ENCODE measurements around the gene KPNA6. TPM values are rescaled to one million over a fixed set of nuclear protein-coding genes. Genes with fewer than 3 reads are reported as not detected.

The KPNA6 gene
- total and polyA plus RNA-seq, 2 experiments from 2014 or later: 33.8 to 45.7 TPM

DNA sequence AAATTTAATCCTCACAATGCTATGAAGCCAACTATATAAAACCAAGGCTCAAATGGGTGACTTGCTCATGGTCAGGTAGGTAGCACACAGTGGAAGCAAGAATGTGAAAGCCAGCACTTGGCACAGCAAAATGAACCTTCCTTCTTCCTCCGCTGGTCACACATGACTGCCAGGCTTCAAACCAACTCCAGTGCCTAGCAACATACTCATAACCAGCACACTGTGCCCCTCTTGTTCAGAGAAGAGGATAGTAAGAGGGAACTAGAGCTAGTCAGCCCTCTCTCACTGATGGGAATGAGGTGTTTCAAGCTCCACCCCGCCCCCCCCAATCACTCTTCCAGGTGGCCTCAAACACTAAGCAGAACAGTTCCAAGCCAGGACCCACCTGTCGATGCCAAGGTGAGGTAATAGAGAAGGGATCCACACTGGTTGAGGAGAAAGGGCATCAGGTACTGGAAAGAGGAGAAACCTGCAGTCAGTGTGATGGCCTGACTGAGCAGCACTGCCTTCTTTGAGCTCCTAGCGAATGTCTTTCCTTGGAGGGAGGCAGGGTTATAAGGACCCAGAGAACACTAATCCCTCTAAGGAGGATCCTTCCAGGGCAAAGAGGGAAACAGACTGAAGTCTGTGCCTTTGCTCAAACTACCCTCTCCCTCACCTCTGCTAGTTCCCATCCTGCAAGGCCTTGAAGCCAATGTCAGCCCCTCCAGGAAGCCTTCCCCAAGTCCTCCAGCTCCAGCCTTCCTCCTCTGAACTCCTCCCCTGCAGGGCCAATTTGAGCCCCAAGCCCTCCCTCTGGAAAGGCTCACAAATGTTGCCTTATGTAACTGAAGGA, 113.1 kb downstream of the KPNA6 start:
- Histone ChIP-seq H3K36me3 (peaks cover 17% of the 10 kb centered on the region), H3K4me1 (ENCODE audit: low read depth) (peaks cover 10% of the 10 kb centered on the region), H3K27ac (no peak overlapping the region), H3K9me3 (ENCODE audit: low read depth) (no peaks in the 10 kb centered on the region), H3K27me3 (no peaks in the 10 kb centered on the region), H3K4me3 (peak overlapping the region; percentile 93)
- TF ChIP-seq, protein P1, sequence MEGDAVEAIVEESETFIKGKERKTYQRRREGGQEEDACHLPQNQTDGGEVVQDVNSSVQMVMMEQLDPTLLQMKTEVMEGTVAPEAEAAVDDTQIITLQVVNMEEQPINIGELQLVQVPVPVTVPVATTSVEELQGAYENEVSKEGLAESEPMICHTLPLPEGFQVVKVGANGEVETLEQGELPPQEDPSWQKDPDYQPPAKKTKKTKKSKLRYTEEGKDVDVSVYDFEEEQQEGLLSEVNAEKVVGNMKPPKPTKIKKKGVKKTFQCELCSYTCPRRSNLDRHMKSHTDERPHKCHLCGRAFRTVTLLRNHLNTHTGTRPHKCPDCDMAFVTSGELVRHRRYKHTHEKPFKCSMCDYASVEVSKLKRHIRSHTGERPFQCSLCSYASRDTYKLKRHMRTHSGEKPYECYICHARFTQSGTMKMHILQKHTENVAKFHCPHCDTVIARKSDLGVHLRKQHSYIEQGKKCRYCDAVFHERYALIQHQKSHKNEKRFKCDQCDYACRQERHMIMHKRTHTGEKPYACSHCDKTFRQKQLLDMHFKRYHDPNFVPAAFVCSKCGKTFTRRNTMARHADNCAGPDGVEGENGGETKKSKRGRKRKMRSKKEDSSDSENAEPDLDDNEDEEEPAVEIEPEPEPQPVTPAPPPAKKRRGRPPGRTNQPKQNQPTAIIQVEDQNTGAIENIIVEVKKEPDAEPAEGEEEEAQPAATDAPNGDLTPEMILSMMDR (IDR thresholded peaks at IDR 0.05; ENCODE audit: low read depth, low read length): no peak
- no peak for DNase-seq (ENCODE audit: low read depth in 1 of 2, low spot score in 1 of 2)

DNA sequence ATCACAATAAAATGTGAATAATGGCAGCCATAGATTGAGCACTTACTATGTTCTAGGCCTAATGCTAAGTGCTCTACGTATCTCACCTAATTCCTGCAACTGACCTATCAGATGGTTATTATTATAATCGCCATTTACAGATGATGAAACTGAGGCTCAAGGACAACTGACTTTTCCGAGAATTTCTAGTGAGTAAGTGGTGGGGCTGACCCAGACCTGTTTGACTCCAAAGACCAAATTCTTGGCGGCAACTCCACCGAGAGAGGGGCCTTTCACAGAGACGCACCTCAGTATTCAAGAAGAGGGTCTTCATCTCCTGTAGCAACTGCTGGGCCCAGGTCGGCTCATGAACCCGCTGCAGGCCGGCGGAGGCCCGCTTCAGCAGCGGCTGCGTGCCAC, 113.7 kb downstream of the KPNA6 start:
- Histone ChIP-seq H3K36me3 (peaks cover 16% of the 10 kb centered on the region), H3K27ac (peak overlapping the region; percentile 84)

DNA sequence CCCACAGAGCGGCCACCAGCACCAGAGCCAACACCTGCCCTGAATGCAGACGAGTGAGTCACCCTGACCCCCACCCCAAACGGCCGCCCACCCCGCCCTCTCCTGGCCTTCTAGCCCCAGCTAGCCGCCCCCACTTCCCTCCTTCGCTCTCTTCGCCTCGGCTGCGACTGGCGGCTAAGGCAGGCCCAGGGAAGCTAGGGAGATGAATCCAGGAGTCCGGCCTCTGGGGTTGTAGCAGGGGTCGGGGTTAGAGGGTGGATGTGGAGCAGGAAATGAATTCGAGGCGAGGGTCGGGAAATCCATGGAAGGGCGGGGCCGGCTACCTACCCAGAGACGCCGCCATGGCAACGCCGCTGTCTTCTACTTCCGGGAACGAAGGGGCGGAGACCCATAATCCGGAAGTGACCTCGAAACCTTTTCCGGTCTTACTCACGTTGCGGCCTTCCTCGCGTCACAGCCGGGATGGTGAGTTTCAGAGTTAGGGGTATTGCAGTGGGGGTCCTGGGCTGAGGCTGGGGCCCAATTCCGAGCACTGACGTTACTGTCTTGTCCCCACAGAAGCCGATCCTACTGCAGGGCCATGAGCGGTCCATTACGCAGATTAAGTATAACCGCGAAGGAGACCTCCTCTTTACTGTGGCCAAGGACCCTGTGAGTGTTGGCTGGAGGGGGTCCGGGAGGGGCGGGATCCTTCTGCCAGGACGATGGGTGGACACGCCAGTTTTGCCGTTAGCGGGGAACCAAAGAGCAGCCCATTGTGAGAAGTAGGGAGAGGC, 114.3 kb downstream of the KPNA6 start, which contains the start of the genes EIF3I and TMEM234:
Gene EIF3I (plus strand): TSS at position 428 of the 776 bp plus-strand sequence. CDS start 35 bp downstream, at position 463.
Gene TMEM234 (minus strand): TSS at position 374 of the 776 bp plus-strand sequence. CDS start 31 bp downstream, at position 343.
- Histone ChIP-seq H3K27me3 (no peaks in the 10 kb centered on the region), H3K4me1 (ENCODE audit: low read depth) (peaks cover 10% of the 10 kb centered on the region), H3K36me3 (peaks cover 13% of the 10 kb centered on the region), H3K4me3 (peak within 1 kb of the TSS; percentile 93), H3K9me3 (ENCODE audit: low read depth) (no peaks in the 10 kb centered on the region), H3K27ac (peak within 1 kb of the TSS; percentile 84)
- DNase-seq (ENCODE audit: low read depth in 1 of 2, low spot score in 1 of 2): peak; percentile 93 to 96
- TF ChIP-seq, protein P1 (IDR thresholded peaks at IDR 0.05; ENCODE audit: low read depth, low read length): no peak

More for the DNA sequence above, 113.7 kb downstream of the KPNA6 start:
- DNase-seq (ENCODE audit: low read depth in 1 of 2, low spot score in 1 of 2): no peak
- Histone ChIP-seq H3K4me1 (ENCODE audit: low read depth) (peaks cover 10% of the 10 kb centered on the region), H3K27me3 (no peaks in the 10 kb centered on the region), H3K4me3 (peak overlapping the region; percentile 93), H3K9me3 (ENCODE audit: low read depth) (no peaks in the 10 kb centered on the region)
- TF ChIP-seq, protein P1 (IDR thresholded peaks at IDR 0.05; ENCODE audit: low read depth, low read length): no peak

DNA sequence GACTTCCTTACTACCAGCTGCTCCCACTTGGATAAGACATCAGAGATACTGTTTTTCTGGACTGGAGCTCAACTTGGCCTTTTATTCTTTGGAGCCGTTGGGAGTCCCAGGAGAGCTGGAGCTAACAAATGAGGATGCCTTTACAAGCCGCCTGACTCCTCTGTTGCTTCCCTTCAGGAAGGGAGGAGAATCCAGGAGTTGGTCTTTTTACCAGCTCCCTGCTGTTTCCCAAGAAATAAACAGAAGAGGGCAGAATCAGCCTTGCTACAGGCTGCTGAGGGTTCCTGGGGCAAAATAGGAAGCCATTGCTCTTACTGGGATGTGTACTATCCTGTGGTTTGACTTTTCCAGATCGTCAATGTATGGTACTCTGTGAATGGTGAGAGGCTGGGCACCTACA, 115.8 kb downstream of the KPNA6 start:
- no peak overlapping the region for H3K27ac ChIP-seq
- H3K36me3 ChIP-seq: peaks cover 15% of the 10 kb centered on the region

DNA sequence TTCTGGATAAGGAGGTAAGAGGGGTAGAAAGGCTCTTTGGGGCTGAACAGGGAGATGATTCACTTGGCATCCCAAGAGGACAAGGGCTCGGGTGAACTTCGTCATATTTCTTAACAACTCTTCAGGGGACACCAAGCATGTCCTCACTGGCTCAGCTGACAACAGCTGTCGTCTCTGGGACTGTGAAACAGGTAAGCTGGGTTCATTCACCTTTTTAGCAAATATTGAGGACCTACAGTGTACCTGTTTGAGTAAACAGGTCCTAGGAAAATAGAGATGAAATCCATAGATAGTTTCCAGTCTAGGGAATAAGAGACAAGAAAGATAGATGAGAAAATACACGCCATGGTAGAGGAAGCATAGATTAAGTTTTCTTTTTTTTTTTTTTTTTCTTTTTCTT, 116.4 kb downstream of the KPNA6 start:
- TF ChIP-seq, protein P1 (IDR thresholded peaks at IDR 0.05; ENCODE audit: low read depth, low read length): no peak
- no peak for DNase-seq (ENCODE audit: low read depth in 1 of 2, low spot score in 1 of 2)
- Histone ChIP-seq H3K4me3 (no peak overlapping the region), H3K4me1 (ENCODE audit: low read depth) (peaks cover 10% of the 10 kb centered on the region), H3K27ac (no peak overlapping the region), H3K9me3 (ENCODE audit: low read depth) (no peaks in the 10 kb centered on the region), H3K27me3 (no peaks in the 10 kb centered on the region), H3K36me3 (peaks cover 20% of the 10 kb centered on the region)

More for the DNA sequence above, 115.8 kb downstream of the KPNA6 start:
- H3K4me3 ChIP-seq: no peak overlapping the region
- TF ChIP-seq, protein P1 (IDR thresholded peaks at IDR 0.05; ENCODE audit: low read depth, low read length): no peak
- no peaks in the 10 kb centered on the region for H3K27me3 ChIP-seq
- H3K9me3 ChIP-seq (ENCODE audit: low read depth): no peaks in the 10 kb centered on the region
- DNase-seq (ENCODE audit: low read depth in 1 of 2, low spot score in 1 of 2): no peak
- peaks cover 10% of the 10 kb centered on the region for H3K4me1 ChIP-seq (ENCODE audit: low read depth)

Data from cardiac muscle cell (in vitro differentiated cells and primary cell).